HG02759 (cell line): ENCODE measurements around the gene ASB7.
"Not testable (repeated sequence)": the region's sequence is repeated elsewhere in the genome, so short reads cannot be mapped to it uniquely, and the experiment has no call there.

Experiments used
- ATAC-seq: cut with Tn5 transposase; IDR thresholded peaks from one replicate; pipeline ENCODE4 v1.9.1; 2021; ENCODE audit warnings: mild to moderate bottlenecking, moderate library complexity; ENCODE audit not compliant: unreplicated experiment

The ASB7 gene

DNA sequence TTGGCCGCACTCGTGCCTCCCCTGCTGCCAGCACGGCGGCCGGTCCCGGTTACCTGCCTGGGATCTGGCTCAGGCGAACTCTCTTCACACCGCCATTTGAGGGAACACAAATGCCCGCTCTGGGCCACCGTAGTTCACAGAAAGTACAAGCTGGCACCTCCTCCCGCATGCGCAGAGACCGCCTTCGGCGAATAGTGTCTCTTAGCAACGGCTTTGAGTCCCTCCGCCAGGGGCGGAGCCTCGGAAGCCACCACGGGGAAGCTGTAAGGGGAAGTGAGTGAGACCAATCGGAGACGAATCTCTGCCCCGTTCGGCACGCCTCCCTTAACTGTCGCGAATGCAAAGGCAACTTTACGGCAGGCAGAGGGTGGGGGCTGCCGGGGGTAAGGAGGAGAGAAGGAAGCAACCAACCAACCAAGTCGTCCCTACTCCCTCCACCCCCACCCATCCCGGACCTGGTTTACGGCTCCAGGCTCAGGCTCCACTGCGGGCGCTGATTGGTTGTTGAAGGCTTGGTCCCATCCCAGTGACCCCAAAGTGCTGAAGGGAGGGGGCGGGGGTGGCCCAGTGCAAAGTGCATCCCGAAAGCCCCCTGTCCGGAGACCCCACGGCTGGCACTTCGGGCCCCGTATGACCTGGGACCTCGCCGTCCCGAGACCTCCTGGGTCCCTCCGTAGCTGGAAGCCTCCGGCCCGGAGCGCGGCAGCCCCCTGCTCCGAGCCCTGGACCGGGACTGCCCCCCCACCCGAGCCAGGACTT is at the start of gene ASB7, which contains the start of gene LINS1:
Gene ASB7, plus strand, starts transcription at position 526 of the 759 bp plus-strand sequence. CDS start 9,628 bp downstream, outside the sequence.
Gene LINS1, minus strand, starts transcription at position 121 of the 759 bp plus-strand sequence. CDS start 21,342 bp downstream, outside the sequence.
- peak; percentile 89 for ATAC-seq

DNA sequence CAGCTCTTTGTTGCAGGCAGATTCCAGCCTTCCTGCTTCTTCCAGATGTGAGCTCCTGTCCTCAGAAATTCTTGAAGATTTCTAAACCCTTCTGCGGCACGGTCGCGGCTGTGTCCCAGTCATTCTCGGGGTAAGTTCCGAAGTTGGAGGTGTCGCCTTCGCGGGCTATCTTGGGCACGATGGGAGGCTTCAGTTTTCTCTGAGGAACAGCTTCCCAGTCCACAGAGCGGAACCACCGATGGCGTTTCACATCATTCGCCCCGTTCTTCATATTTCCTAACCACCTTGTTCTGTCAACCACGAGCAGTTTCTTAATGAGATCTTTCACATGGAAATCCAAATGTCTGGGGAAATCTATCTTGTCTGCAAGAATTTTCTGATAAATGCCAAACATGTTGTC is 48.9 kb upstream of the ASB7 start:
- no peak for ATAC-seq

DNA sequence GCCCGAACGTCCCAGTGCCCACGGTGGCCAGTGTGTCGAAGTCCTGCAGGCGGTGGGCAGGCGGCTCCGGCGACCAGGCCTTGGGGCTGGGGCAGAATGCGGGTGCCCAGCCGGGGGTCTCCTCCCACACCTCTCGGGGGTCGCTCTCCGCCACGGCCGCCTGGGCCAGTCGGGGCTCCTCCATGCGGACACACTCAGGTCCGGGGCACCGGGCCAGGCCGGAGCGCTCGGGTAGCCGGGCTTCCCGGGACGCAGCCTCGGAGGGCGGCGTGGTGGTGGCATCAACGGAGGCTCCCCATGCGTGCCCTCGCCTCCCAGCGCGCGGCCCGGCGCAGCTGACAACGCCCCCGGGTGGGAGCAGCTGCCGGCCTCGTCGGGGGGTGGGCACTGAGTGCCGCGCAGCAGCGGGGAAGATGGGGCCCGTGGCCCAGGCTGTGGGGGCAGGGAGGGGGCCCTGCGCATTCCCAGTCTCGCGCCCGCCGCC is 43.6 kb upstream of the ASB7 start:
- no peak for ATAC-seq

- no peak for ATAC-seq
Observed at GRCh38 chr15:100559330-100559729, 43.1 kb upstream of the ASB7 start.

- no peak for ATAC-seq
Observed at GRCh38 chr15:100560323-100560722, 42.1 kb upstream of the ASB7 start.

DNA sequence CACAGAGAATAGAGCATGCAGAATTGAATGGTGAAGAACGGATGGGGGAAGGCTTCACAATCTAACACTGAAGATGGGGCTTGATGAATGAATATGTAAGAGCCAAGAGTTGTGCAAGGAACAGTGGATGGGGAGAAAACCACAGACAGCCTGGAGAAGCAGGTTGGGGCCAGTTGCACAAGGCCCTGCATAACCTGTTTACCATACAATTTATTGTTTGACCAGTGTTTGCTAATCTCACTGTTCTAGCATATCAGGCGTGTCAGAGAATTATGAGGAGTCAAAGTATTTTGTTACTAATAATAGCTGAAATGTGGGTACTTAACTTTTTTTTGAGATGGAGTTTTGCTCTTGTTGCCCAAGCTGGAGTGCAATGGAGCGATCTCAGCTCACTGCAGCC is 36.8 kb upstream of the ASB7 start:
- no peak for ATAC-seq

GRCh38 chr15:100566850-100567628 is 35.4 kb upstream of the ASB7 start:
- ATAC-seq = no peak

DNA sequence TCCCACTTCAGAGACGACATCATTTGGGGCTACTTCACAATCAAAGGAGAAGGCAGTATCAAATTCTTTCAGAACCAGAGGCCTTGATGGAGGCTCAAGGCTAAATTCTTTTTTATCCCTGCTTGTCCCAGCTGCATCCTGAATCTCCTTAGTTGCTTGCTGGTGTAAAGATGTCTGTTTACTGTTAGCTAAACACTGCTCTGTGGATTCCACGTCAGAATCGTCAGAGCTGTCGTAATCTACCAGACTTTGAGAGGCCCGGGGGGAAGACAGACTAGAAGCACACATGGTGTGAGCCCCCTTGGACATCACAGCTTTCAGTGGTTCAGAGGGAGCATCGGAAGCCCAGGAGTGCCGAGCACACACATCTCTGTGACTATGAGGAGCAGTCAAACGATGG is 33.0 kb upstream of the ASB7 start:
- no peak for ATAC-seq

- no peak for ATAC-seq
Observed at GRCh38 chr15:100570275-100570674, 32.1 kb upstream of the ASB7 start.

- ATAC-seq = no peak
Observed at GRCh38 chr15:100570735-100571313, 31.6 kb upstream of the ASB7 start.

DNA sequence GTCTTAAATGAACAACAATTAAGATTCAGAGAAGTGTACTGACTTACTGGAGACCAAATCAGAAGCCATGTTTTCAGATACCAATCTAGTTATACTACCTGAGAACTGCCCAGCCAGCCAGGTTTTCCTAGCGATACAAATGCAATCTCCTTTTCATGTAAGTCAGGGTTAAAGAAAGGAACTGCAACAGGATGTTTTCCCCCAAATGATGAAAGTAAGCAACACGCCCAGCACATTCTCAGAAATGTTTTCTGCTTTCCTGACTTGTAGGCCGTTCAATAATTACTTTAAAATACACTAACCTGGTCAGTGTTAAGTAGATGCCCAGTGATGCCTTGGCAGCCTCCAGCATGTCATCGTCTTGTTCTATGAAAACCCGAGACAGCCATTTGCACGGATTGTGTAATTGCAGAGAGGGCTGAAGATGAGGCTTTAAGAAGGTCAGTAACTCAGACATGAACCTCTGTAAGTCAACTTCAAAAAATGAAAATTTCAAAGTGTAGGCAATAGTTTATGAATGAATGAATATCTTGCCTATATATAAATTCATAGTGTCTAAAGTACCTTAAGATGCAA is 30.7 kb upstream of the ASB7 start:
- ATAC-seq = no peak

- no peak for ATAC-seq
Observed at GRCh38 chr15:100572362-100572983, 29.9 kb upstream of the ASB7 start.

DNA sequence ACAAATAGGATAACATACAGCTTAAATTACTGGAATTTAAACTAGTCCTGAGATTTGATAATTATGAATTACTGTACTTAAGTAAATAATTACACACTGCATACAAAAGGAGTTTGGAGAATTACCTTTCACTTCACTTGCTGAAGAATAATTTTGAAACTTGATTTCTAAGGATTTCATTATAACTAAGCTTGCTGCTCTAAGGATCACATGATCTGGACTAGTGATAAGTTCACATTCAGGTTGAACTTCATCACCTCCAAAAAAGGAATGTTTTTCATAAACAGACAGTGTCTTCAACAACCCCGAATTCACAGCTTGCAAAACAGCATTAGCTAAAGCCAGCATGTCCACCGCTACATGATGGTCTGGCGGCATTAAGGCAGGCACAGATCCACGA is 28.9 kb upstream of the ASB7 start:
- ATAC-seq = no peak

DNA sequence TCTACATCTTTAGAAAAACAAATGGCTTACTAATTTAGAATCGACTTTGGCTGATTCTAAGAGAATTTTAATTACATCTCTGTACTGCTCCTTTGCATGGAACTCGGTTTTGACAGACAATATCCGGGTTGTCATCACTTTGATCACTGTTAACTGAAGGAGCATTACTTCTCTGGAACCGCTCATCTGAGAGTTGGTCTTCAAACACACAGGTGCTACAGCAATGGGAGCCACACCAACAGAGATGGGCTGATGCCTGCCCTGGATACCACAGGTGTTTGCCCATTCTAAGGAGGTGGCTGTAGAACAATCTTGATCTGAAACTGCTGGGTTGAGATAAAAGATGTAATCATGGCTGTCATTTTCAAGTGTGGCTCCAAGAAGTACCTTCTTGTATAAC is 22.0 kb upstream of the ASB7 start:
- ATAC-seq = no peak

GRCh38 chr15:100588638-100589242 is 13.6 kb upstream of the ASB7 start:
- ATAC-seq = no peak

DNA sequence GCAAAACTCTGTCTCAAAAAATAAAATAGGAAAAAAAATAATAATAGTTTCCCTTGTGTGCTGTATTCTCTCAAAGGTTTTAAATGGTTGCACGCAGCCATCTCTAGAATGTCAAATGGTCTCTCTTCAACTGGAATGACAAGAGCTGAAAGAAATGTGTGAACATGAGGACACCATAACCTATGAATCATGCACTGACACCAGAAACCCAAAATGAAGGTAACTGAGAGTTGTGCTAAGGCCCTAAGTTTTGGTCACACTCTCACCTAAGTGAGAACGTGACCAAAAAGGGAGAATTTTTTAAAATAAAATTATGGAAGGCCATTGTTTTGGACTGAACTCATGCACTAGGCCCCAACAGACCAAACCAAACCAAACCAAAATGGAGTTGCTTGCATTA is 11.2 kb upstream of the ASB7 start:
- not testable (repeated sequence) for ATAC-seq

GRCh38 chr15:100591835-100592234 is 10.6 kb upstream of the ASB7 start:
- no peak for ATAC-seq

DNA sequence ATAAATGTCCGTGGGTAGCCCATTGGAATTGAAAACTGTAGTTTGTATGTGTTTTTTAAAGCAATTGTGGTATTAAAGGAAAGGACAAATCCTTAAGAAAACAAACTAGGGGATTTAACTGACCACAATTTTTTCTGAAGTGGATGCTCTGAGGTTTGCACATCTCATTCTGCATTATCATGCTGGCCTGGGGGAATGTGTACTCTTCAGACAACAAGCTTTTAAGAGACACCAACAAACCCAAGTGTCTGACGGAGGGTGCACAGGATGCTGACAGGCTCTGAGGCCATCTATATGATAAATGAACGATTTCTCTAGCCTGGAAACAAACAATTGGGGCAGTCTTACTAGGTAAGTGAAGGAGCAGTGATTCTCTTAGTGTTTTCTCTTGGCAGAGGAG is 9.5 kb upstream of the ASB7 start:
- ATAC-seq = no peak

DNA sequence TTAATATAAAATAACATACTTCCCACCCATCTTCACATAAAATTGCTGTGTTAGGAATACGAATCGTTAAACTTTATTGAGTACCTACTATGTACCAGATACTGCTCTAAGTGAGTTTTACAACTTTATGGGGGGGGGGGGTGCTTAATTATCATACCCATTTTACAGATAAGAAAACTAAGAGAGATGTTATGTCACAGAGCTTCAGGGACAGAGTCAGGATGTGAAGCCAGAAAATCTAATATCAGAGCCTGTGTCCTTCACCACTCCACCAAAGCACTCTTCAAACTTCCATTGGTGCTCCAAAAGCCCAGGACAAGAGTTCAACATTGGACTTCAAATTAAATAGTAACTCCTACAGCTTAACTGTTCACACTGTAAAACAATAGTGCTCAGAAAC is 9.0 kb upstream of the ASB7 start:
- no peak for ATAC-seq

GRCh38 chr15:100595964-100596363 is 6.4 kb upstream of the ASB7 start:
- ATAC-seq = no peak
